ENCODE measurements around the gene BCAR3. TPM values are rescaled to one million over a fixed set of nuclear protein-coding genes. Genes with fewer than 3 reads are reported as not detected.

Gene BCAR3
- total RNA-seq, 1 experiment from 2014 or later, result 9.3 TPM

DNA sequence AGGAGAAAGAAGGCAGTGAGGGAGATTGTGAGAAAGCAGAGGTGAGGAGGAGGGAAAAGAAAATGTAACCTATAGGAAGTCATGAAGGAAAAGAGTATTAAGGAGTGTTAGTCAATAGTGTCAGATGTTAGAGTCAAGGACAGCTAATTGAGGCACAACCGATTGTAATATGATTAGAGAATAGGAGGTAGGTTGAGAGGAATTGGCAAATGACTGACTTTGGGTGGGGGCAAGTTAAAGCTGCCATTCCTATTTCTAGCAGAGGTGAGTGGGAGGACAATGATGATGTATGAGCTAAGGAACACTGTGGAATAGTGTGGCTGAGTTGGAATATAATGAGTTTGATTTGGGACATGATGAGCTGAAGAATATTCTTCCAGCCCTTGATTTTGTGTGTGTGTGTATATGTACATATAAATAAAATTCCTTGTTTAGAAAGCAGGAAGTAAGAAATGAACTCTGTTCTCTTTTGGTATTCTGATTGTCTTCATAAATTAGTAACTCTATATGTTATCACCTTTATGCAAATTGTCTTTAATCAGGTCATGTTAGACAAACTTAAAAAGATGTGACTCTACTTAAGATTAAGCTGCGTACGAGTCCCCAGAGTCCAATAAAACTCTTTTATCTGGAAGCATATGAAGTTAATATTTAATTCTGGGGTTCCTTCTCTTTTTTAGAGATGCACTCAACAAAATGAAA lies 135.3 kb downstream of the BCAR3 start:
- no peaks in the 10 kb centered on the region for H3K4me1 Mint-ChIP-seq (ENCODE audit: low read depth, unreplicated experiment)
- no peaks in the 10 kb centered on the region for H3K36me3 ChIP-seq (ENCODE audit: control insufficient read depth, insufficient read depth, low read length)
- no peak overlapping the region for H3K4me3 Mint-ChIP-seq (ENCODE audit: unreplicated experiment)
- H3K4me3 ChIP-seq (ENCODE audit: low read depth, low read length), result no peak overlapping the region
- DNase-seq, result no peak
- CTCF ChIA-PET, result no interaction called here
- POLR2A ChIA-PET, result no interaction called here
- peaks cover 31% of the 10 kb centered on the region for H3K36me3 Mint-ChIP-seq (ENCODE audit: insufficient read depth, unreplicated experiment)
- no peak for TF ChIP-seq CTCF (IDR thresholded peaks at IDR 0.05; ENCODE audit: insufficient read depth in 1 of 2, low read depth in 1 of 2, low read length in 1 of 2, severe bottlenecking in 1 of 2, unreplicated experiment in 1 of 2)
- no peaks in the 10 kb centered on the region for H3K9me3 Mint-ChIP-seq (ENCODE audit: unreplicated experiment)
- no peaks in the 10 kb centered on the region for H3K27me3 ChIP-seq (replicated peaks; ENCODE audit: control insufficient read depth, insufficient read depth, low read length)
- no peaks in the 10 kb centered on the region for H3K9me3 ChIP-seq
- H3K27ac Mint-ChIP-seq (ENCODE audit: unreplicated experiment), result no peak overlapping the region
- intact Hi-C loops (cut with micrococcal nuclease; ENCODE audit: unreplicated experiment), result no loop called here
- no peaks in the 10 kb centered on the region for H3K27me3 Mint-ChIP-seq (ENCODE audit: insufficient read depth, unreplicated experiment)
- no peaks in the 10 kb centered on the region for H3K4me1 ChIP-seq
- BruUV-seq (replicated peaks), result no TSS peak

DNA sequence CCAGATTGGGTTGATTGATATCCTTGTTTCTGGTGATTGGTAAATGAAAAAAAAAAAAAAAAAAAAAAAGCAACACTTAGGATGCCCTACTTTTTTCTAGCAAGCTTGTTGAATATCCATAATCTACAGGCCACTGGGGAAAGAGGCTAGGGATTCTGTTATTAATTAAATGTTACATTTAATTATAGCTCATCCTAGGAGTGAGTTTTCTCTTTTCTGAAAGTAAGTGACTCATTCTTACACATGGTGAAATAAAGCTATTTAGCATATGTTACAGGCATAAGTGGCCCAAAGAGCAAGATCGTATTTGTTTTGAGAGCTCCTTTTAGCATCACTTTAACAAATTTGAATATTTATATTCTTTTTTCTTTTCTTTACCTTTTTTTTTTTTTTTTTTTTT lies 139.2 kb downstream of the BCAR3 start:
- Mint-ChIP-seq H3K4me3 (ENCODE audit: unreplicated experiment) (no peak overlapping the region), H3K4me1 (ENCODE audit: low read depth, unreplicated experiment) (no peaks in the 10 kb centered on the region), H3K9me3 (ENCODE audit: unreplicated experiment) (no peaks in the 10 kb centered on the region), H3K27ac (ENCODE audit: unreplicated experiment) (no peak overlapping the region), H3K36me3 (ENCODE audit: insufficient read depth, unreplicated experiment) (peaks cover 11% of the 10 kb centered on the region), H3K27me3 (ENCODE audit: insufficient read depth, unreplicated experiment) (no peaks in the 10 kb centered on the region)
- BruUV-seq (replicated peaks), result no TSS peak
- TF ChIP-seq CTCF (IDR thresholded peaks at IDR 0.05; ENCODE audit: insufficient read depth in 1 of 2, low read depth in 1 of 2, low read length in 1 of 2, severe bottlenecking in 1 of 2, unreplicated experiment in 1 of 2), result no peak
- Histone ChIP-seq H3K27me3 (replicated peaks; ENCODE audit: control insufficient read depth, insufficient read depth, low read length) (no peaks in the 10 kb centered on the region), H3K9me3 (no peaks in the 10 kb centered on the region), H3K4me3 (ENCODE audit: low read depth, low read length) (no peak overlapping the region), H3K4me1 (no peaks in the 10 kb centered on the region), H3K36me3 (ENCODE audit: control insufficient read depth, insufficient read depth, low read length) (no peaks in the 10 kb centered on the region)
- CTCF ChIA-PET, result interaction anchor here (0.6 kb wide), 1 partner anchor 87 kb away, joined by 9 read pairs; no protein-coding TSS in a partner anchor
- intact Hi-C loops (cut with micrococcal nuclease; ENCODE audit: unreplicated experiment), result no loop called here
- POLR2A ChIA-PET, result no interaction called here
- DNase-seq, result no peak

- Mint-ChIP-seq H3K9me3 (ENCODE audit: unreplicated experiment) (no peaks in the 10 kb centered on the region), H3K27ac (ENCODE audit: unreplicated experiment) (no peak overlapping the region), H3K4me3 (ENCODE audit: unreplicated experiment) (no peak overlapping the region), H3K27me3 (ENCODE audit: insufficient read depth, unreplicated experiment) (no peaks in the 10 kb centered on the region), H3K4me1 (ENCODE audit: low read depth, unreplicated experiment) (no peaks in the 10 kb centered on the region), H3K36me3 (ENCODE audit: insufficient read depth, unreplicated experiment) (peaks cover 4% of the 10 kb centered on the region)
- Histone ChIP-seq H3K36me3 (ENCODE audit: control insufficient read depth, insufficient read depth, low read length) (no peaks in the 10 kb centered on the region), H3K4me3 (ENCODE audit: low read depth, low read length) (no peak overlapping the region), H3K4me1 (no peaks in the 10 kb centered on the region), H3K27me3 (replicated peaks; ENCODE audit: control insufficient read depth, insufficient read depth, low read length) (no peaks in the 10 kb centered on the region), H3K9me3 (no peaks in the 10 kb centered on the region)
- BruUV-seq (replicated peaks), result no TSS peak
- no peak for TF ChIP-seq CTCF (IDR thresholded peaks at IDR 0.05; ENCODE audit: insufficient read depth in 1 of 2, low read depth in 1 of 2, low read length in 1 of 2, severe bottlenecking in 1 of 2, unreplicated experiment in 1 of 2)
- intact Hi-C loops (cut with micrococcal nuclease; ENCODE audit: unreplicated experiment), result no loop called here
- CTCF ChIA-PET, result no interaction called here
- POLR2A ChIA-PET, result no interaction called here
- DNase-seq, result no peak
These were observed 140.6 kb downstream of the BCAR3 start for GRCh38 chr1:93541045-93541444.

Measured in Caco-2 (cell line).